Thyroid gland (tissue), 4 donors: ENCODE measurements around the gene LIMCH1.

ENCODE experiments used
- POLR2A ChIP-seq, 2 donors: fragments of 450-650 bp; IDR thresholded peaks; one replicate each; pipeline ENCODE4 v1.6.1; 2017; ENCODE audit warnings: antibody characterized with exemption in 2 of 2, mild to moderate bottlenecking in 2 of 2, moderate library complexity in 1 of 2
- TF ChIP-seq, protein P1 (sequence below), 6 experiments: fragments of 200-600 bp in 3 of 6; fragments of 450-650 bp in 3 of 6; sonication (generic) in 3 of 6; IDR thresholded peaks; one replicate each; pipeline ENCODE4 v1.5.1; 2016 to 2019; ENCODE audit warnings: antibody characterized with exemption in 6 of 6, mild to moderate bottlenecking in 2 of 6, inconsistent platforms in 1 of 6, moderate library complexity in 1 of 6

DNA sequence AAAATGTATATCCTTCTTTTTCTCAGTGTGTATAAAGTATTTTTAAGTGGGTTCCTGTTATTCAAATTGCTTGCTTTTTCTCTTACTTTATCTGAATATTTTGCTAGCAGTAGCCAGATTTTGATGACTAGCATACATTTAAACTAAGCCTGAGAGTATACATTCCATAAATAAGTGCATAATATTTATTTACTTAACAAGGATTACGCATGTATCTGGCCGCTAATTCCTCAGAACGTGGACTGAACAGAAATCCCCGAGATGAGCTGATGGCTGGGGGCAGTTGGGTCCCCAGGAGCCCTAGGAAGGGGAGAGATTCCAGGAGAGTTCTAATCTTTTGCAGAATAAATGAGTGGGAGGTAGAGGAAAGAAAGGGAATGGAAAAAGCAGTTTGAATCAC lies 119.6 kb downstream of the LIMCH1 start:
- TF ChIP-seq, protein P1, sequence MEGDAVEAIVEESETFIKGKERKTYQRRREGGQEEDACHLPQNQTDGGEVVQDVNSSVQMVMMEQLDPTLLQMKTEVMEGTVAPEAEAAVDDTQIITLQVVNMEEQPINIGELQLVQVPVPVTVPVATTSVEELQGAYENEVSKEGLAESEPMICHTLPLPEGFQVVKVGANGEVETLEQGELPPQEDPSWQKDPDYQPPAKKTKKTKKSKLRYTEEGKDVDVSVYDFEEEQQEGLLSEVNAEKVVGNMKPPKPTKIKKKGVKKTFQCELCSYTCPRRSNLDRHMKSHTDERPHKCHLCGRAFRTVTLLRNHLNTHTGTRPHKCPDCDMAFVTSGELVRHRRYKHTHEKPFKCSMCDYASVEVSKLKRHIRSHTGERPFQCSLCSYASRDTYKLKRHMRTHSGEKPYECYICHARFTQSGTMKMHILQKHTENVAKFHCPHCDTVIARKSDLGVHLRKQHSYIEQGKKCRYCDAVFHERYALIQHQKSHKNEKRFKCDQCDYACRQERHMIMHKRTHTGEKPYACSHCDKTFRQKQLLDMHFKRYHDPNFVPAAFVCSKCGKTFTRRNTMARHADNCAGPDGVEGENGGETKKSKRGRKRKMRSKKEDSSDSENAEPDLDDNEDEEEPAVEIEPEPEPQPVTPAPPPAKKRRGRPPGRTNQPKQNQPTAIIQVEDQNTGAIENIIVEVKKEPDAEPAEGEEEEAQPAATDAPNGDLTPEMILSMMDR (IDR thresholded peaks at IDR 0.05), result no peak
- no peak for TF ChIP-seq POLR2A (IDR thresholded peaks at IDR 0.05)
